GM13976 (cell line): Measurements from ENCODE around the gene TMEM139.

Experiments used
- DNase-seq: peaks from one replicate; pipeline ENCODE4 v3.0.0; 2012; ENCODE audit warnings: low spot score
- CTCF ChIP-seq: IDR thresholded peaks from 2 replicates; pipeline ENCODE4 v1.5.1; 2012; ENCODE audit warnings: borderline replicate concordance, mild to moderate bottlenecking; ENCODE audit not compliant: insufficient read depth; ENCODE audit errors: extremely low read depth, missing control alignments, control extremely low read depth
- in situ Hi-C: fragments of 300-500 bp; cut with MboI; formaldehyde crosslinking; loops from one replicate; pipeline ENCODE4 v1.12.0; 2022; ENCODE audit warnings: low sequenced_read_pairs, mixed read lengths, inconsistent platforms; ENCODE audit not compliant: unreplicated experiment

The TMEM139 gene

GRCh38 chr7:143337216-143337615, 52.5 kb downstream of the TMEM139 start:
- TF ChIP-seq CTCF = no peak
- no peak for DNase-seq
- in situ Hi-C loops = no loop called here
